Fibroblast of pulmonary artery (primary cell): ENCODE measurements around the gene NEURL4.

Experiments
- DNase-seq: peaks from one replicate; pipeline ENCODE4 v3.0.0-alpha.2; 2010; ENCODE audit warnings: low read depth
- H3K4me3 ChIP-seq: replicated peaks from 2 replicates; pipeline ENCODE4 v1.5.1; 2011; ENCODE audit warnings: low read depth, mild to moderate bottlenecking, control low read depth, low read length, moderate library complexity
- CTCF ChIP-seq: IDR thresholded peaks from 2 replicates; pipeline ENCODE4 v1.5.1; 2011; ENCODE audit warnings: mild to moderate bottlenecking, control low read depth, low read length, inconsistent platforms; ENCODE audit errors: missing control alignments

NEURL4 gene

DNA sequence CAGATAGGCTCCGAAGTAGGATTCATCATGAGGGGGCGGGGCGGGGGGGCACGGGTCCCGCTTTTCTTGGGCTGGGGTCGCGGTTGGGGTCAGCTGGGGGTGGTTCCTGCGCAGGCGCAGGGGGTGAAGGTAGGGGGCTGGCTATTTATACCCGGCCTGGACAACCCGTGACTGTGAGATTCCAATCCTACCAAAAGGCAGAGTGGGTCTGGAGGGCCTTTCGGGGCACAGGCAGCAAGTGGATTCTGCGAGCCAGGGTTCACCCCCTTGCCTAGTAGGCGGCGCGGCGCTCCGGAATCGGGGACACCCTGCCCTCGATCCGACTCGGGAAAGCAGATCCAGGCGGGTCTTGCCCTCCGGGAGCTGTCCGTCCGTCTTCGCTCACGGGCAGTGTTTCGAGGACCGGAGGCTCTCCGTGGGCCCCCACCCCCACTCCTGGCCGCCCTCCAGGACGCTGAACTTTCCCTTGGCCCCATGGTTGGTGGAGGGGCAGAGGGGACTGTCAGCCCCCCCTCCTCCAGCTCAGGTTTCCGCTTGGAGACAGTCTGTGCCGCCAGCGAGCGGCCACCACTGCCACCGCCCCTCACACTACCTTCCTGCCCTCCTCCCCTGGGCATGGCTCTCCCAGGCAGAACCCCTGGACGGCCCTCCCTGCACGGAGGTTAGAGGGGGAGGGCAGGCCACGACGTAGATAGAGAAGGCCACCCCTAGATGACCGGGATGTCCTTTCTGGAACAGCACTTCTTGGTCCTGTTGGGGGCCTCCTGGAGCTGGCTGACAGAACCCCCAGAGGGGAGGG lies 47.0 kb downstream of the NEURL4 start:
- no peak for TF ChIP-seq CTCF
- DNase-seq, result no peak
- peak overlapping the region; percentile 51 for H3K4me3 ChIP-seq

DNA sequence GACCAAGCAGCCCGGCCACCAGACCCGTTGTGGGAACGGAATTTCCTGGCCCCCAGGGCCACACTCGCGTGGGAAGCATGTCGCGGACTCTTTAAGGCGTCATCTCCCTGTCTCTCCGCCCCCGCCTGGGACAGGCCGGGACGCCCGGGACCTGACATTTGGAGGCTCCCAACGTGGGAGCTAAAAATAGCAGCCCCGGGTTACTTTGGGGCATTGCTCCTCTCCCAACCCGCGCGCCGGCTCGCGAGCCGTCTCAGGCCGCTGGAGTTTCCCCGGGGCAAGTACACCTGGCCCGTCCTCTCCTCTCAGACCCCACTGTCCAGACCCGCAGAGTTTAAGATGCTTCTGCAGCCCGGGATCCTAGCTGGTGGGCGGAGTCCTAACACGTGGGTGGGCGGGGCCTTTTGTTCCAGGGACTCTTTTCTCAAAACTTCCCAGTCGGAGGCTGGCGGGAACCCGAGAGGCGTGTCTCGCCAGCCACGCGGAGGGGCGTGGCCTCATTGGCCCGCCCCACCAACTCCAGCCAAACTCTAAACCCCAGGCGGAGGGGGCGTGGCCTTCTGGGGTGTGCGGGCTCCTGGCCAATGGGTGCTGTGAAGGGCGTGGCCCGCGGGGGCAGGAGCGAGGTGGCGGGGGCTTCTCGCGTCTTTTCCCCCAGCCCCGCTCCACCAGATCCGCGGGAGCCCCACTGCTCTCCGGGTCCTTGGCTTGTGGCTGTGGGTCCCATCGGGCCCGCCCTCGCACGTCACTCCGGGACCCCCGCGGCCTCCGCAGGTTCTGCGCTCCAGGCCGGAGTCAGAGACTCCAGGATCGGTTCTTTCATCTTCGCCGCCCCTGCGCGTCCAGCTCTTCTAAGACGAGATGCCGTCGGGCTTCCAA lies 47.8 kb downstream of the NEURL4 start, which contains the start of gene SLC2A4:
TSS of gene SLC2A4 (plus strand) at position 645 of the 879 bp plus-strand sequence. CDS start at position 862, 217 bp downstream.
- DNase-seq, result peak; percentile 95
- no peak for TF ChIP-seq CTCF
- peak within 1 kb of the TSS; percentile 51 for H3K4me3 ChIP-seq

DNA sequence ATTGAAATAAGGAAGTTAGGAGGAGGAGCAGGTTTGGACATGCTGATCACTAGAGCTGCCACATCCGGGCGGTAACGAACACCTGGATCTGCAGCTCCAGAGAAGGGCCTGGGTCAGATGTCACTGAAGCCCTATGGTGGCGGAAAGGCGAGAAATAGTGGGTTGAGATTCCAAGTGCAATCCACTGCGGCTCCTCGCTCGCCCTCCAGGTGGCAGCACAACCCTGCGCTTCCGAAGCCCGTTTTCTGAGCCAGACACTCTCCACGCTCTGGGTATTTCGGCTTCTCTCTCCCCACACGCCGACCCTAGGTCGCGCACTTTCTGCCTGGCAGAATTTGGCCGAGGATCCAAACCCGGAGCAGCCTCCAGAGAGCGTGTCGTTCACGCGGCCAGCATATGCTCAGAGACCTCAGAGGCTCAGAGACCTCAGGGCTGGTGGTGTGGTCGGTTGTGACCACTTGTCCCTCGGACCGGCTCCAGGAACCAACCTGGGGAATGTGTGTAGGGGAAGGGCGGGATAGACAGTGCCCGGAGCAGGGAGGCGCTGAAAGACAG lies 48.5 kb downstream of the NEURL4 start:
- H3K4me3 ChIP-seq, result peak overlapping the region; percentile 51
- DNase-seq, result peak; percentile 84
- TF ChIP-seq CTCF, result peak; percentile 97

DNA sequence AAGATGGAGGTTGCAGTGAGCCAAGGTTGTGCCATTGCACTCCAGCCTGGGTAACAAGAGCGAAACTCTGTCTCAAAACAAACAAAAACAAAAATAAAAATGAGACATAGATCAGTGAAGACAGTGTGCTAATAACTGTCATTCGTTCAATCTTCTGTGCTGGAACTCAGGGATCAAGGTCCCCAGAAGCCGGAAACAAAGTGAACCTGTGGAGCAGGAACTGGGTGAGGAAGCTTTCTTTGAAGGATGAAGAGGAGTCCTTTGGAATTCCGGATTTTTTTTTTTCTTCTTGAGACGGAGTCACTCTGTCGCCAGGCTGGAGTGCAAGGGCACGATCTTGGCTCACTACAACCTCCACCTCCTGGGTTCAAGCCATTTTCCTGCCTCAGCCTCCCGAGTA lies 49.7 kb downstream of the NEURL4 start:
- DNase-seq, result no peak
- TF ChIP-seq CTCF, result no peak
- H3K4me3 ChIP-seq, result no peak overlapping the region

GRCh38 chr17:7266784-7267183 lies 62.4 kb downstream of the NEURL4 start:
- no peak overlapping the region for H3K4me3 ChIP-seq
- DNase-seq, result no peak
- no peak for TF ChIP-seq CTCF
